GM12878 (cell line): ENCODE data around the gene UHRF1. TPM values are rescaled to one million over a fixed set of nuclear protein-coding genes. Genes with fewer than 3 reads are reported as not detected.

Source experiments
- BCL11A ChIP-seq: IDR thresholded peaks from 2 replicates; pipeline ENCODE4 v1.6.1; 2011; ENCODE audit warnings: low read depth, low read length
- BHLHE40 ChIP-seq, 2 experiments: fragments of 450-650 bp in 1 of 2; IDR thresholded peaks; 2 replicates each; pipeline ENCODE4 v1.6.1; 2011 to 2017; ENCODE audit warnings: low read depth in 2 of 2, borderline replicate concordance in 1 of 2, improper control_type of control experiment in 1 of 2, low read length in 1 of 2, mild to moderate bottlenecking in 1 of 2
- CBX5 ChIP-seq: sonication (generic); IDR thresholded peaks from 2 replicates; pipeline ENCODE4 v1.6.1; 2016; ENCODE audit warnings: low read depth, moderate library complexity, mild to moderate bottlenecking, inconsistent platforms
- EGR1 ChIP-seq, 2 experiments: IDR thresholded peaks; 1 replicate in 1 of 2; 2 replicates in 1 of 2; pipeline ENCODE4 v1.6.1; 2011 to 2012; ENCODE audit warnings: low read depth in 2 of 2, low read length in 2 of 2, borderline replicate concordance in 1 of 2, mild to moderate bottlenecking in 1 of 2, moderate library complexity in 1 of 2
- JUNB ChIP-seq: IDR thresholded peaks from 2 replicates; pipeline ENCODE4 v1.6.1; 2016; ENCODE audit warnings: antibody characterized with exemption, mild to moderate bottlenecking
- KDM1A ChIP-seq: fragments of 200-600 bp; sonication (generic); IDR thresholded peaks from 2 replicates; pipeline ENCODE4 v1.6.1; 2016; ENCODE audit warnings: borderline replicate concordance
- NR2C1 ChIP-seq: fragments of 450-650 bp; IDR thresholded peaks from 2 replicates; pipeline ENCODE4 v1.6.1; 2017; ENCODE audit warnings: antibody characterized with exemption, mild to moderate bottlenecking, moderate library complexity
- PAX5 ChIP-seq: IDR thresholded peaks from 2 replicates; pipeline ENCODE4 v1.6.1; 2011; ENCODE audit warnings: low read depth, low read length, borderline replicate concordance
- PAX8 ChIP-seq: fragments of 450-650 bp; IDR thresholded peaks from 2 replicates; pipeline ENCODE4 v1.6.1; 2017; ENCODE audit warnings: mild to moderate bottlenecking, moderate library complexity
- RB1 ChIP-seq: fragments of 450-650 bp; formaldehyde crosslinking; IDR thresholded peaks from 2 replicates; pipeline ENCODE4 v1.6.1; 2017; ENCODE audit warnings: mild to moderate bottlenecking, borderline replicate concordance
- SP1 ChIP-seq: IDR thresholded peaks from one replicate; pipeline ENCODE4 v1.6.1; 2011; ENCODE audit warnings: low read depth, low read length
- TAF1 ChIP-seq: IDR thresholded peaks from 2 replicates; pipeline ENCODE4 v1.6.1; 2011; ENCODE audit warnings: mild to moderate bottlenecking, low read depth, low read length, borderline replicate concordance
- TCF7 ChIP-seq: IDR thresholded peaks from 2 replicates; pipeline ENCODE4 v1.6.1; 2014; ENCODE audit warnings: antibody characterized with exemption, borderline replicate concordance
- ZNF217 ChIP-seq: fragments of 450-650 bp; IDR thresholded peaks from 2 replicates; pipeline ENCODE4 v1.6.1; 2017; ENCODE audit warnings: antibody characterized with exemption, mild to moderate bottlenecking
- ZZZ3 ChIP-seq: IDR thresholded peaks from 2 replicates; pipeline ENCODE4 v1.6.1; 2011; ENCODE audit warnings: low read depth; ENCODE audit not compliant: control insufficient read depth, insufficient read length
- polyA plus RNA-seq, 11 experiments: library from polyadenylated mRNA; depleted of rRNA in 4 of 11; unstranded in 6 of 11; stranded (reverse) in 5 of 11; fragments of >200 nt; fragmentation: Nextera tagmentation in 4 of 11; fragmentation: Illumina TruSeq in 1 of 11; extraction: Ambion mirVana in 4 of 11; extraction: Trizol in 1 of 11; gene quantifications; 1 replicate in 1 of 11; 2 replicates in 10 of 11; pipeline versions ENCODE4 v1.2.1 to v1.2.3, GENCODE V29; 2011 to 2016; ENCODE audit warnings: inconsistent platforms in 2 of 11, missing spikeins in 2 of 11, low read depth in 1 of 11
- total RNA-seq, 4 experiments: library from RNA; depleted of rRNA in 3 of 4; stranded (reverse); fragments of >200 nt in 3 of 4; fragmentation: Illumina TruSeq in 1 of 4; extraction: Trizol in 1 of 4; gene quantifications; 2 replicates each; pipeline versions ENCODE4 v1.2.1 to v1.2.3, GENCODE V29; 2013 to 2021
- TF ChIP-seq, protein P1 (sequence below): fragments of 450-650 bp; IDR thresholded peaks from 2 replicates; pipeline ENCODE4 v1.6.1; 2016; ENCODE audit warnings: mild to moderate bottlenecking, moderate library complexity, borderline replicate concordance
- TF ChIP-seq, protein P2 (sequence below): IDR thresholded peaks from 2 replicates; pipeline ENCODE4 v1.6.1; 2012; ENCODE audit warnings: low read depth, low read length, improper control_type of control experiment
- TF ChIP-seq, protein P3 (sequence below): fragments of 450-650 bp; IDR thresholded peaks from 2 replicates; pipeline ENCODE4 v1.6.1; 2018; ENCODE audit warnings: borderline replicate concordance, mild to moderate bottlenecking; ENCODE audit not compliant: partially characterized antibody
- TF ChIP-seq, protein P4 (sequence below): fragments of 450-650 bp; IDR thresholded peaks from 2 replicates; pipeline ENCODE4 v1.6.1; 2016; ENCODE audit warnings: mild to moderate bottlenecking
- TF ChIP-seq, protein P5 (sequence below): IDR thresholded peaks from 2 replicates; pipeline ENCODE4 v1.6.1; 2011; ENCODE audit warnings: low read depth, low read length, improper control_type of control experiment, borderline replicate concordance

Gene UHRF1
- total and polyA plus RNA-seq, 10 of the 15 experiments (the other 5 are each of a cell fraction or from before 2014, with no cell fraction given): 13.0 to 109 (median 37.7) TPM

DNA sequence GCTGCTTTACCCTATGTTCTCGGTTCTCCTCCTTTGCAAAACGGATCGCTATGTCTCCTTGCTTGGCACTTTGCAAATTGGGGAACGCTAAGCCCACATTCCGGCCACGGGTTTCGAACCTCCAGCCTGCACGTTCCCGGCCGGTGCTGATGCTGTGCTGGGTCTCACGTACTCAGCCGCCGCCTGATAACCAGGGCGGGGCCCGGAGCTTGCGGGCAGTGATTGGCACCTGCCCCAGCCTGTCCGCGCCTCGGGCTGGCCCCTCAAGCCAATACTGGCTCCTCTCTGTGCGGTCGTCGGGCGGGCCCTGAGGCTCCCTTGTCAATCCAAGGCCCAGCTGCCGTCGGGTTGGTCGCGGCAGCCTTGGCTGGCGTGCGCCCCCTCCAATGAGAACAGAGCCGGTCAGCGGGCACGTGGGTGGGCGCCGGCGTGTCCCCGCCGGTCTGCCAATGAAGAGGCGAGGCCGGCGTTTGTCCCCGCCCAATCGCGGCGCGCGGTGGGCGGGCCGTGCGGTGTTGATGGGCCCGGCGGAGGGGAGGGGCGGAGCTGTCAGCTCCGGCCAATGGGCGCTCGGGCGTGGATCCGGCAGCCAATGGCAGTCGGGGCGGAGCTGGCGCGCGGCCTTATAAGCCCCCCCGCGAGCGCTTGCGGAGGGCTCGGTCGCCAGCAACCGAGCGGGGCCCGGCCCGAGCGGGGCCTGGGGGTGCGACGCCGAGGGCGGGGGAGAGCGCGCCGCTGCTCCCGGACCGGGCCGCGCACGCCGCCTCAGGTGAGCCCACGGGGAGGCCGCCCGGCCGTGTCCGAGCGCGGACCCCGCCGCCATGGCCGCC, 59.4 kb downstream of the UHRF1 start, which contains the start of gene KDM4B (continued):
- TF ChIP-seq, protein P1, sequence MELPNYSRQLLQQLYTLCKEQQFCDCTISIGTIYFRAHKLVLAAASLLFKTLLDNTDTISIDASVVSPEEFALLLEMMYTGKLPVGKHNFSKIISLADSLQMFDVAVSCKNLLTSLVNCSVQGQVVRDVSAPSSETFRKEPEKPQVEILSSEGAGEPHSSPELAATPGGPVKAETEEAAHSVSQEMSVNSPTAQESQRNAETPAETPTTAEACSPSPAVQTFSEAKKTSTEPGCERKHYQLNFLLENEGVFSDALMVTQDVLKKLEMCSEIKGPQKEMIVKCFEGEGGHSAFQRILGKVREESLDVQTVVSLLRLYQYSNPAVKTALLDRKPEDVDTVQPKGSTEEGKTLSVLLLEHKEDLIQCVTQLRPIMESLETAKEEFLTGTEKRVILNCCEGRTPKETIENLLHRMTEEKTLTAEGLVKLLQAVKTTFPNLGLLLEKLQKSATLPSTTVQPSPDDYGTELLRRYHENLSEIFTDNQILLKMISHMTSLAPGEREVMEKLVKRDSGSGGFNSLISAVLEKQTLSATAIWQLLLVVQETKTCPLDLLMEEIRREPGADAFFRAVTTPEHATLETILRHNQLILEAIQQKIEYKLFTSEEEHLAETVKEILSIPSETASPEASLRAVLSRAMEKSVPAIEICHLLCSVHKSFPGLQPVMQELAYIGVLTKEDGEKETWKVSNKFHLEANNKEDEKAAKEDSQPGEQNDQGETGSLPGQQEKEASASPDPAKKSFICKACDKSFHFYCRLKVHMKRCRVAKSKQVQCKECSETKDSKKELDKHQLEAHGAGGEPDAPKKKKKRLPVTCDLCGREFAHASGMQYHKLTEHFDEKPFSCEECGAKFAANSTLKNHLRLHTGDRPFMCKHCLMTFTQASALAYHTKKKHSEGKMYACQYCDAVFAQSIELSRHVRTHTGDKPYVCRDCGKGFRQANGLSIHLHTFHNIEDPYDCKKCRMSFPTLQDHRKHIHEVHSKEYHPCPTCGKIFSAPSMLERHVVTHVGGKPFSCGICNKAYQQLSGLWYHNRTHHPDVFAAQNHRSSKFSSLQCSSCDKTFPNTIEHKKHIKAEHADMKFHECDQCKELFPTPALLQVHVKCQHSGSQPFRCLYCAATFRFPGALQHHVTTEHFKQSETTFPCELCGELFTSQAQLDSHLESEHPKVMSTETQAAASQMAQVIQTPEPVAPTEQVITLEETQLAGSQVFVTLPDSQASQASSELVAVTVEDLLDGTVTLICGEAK: no peak; the same call in 1 of the 2 replicates
- TF ChIP-seq TCF7: no peak
- no peak for TF ChIP-seq BCL11A
- TF ChIP-seq JUNB: no peak
- TF ChIP-seq ZNF217: peak; percentile 99
- no peak for TF ChIP-seq RB1
- TF ChIP-seq, protein P2, sequence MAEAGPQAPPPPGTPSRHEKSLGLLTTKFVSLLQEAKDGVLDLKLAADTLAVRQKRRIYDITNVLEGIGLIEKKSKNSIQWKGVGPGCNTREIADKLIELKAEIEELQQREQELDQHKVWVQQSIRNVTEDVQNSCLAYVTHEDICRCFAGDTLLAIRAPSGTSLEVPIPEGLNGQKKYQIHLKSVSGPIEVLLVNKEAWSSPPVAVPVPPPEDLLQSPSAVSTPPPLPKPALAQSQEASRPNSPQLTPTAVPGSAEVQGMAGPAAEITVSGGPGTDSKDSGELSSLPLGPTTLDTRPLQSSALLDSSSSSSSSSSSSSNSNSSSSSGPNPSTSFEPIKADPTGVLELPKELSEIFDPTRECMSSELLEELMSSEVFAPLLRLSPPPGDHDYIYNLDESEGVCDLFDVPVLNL: no peak
- TF ChIP-seq, protein P3, sequence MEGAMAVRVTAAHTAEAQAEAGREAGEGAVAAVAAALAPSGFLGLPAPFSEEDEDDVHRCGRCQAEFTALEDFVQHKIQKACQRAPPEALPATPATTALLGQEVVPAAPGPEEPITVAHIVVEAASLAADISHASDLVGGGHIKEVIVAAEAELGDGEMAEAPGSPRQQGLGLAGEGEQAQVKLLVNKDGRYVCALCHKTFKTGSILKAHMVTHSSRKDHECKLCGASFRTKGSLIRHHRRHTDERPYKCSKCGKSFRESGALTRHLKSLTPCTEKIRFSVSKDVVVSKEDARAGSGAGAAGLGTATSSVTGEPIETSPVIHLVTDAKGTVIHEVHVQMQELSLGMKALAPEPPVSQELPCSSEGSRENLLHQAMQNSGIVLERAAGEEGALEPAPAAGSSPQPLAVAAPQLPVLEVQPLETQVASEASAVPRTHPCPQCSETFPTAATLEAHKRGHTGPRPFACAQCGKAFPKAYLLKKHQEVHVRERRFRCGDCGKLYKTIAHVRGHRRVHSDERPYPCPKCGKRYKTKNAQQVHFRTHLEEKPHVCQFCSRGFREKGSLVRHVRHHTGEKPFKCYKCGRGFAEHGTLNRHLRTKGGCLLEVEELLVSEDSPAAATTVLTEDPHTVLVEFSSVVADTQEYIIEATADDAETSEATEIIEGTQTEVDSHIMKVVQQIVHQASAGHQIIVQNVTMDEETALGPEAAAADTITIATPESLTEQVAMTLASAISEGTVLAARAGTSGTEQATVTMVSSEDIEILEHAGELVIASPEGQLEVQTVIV: peak; percentile 71
- TF ChIP-seq KDM1A: no peak
- TF ChIP-seq, protein P4, sequence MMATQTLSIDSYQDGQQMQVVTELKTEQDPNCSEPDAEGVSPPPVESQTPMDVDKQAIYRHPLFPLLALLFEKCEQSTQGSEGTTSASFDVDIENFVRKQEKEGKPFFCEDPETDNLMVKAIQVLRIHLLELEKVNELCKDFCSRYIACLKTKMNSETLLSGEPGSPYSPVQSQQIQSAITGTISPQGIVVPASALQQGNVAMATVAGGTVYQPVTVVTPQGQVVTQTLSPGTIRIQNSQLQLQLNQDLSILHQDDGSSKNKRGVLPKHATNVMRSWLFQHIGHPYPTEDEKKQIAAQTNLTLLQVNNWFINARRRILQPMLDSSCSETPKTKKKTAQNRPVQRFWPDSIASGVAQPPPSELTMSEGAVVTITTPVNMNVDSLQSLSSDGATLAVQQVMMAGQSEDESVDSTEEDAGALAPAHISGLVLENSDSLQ: peak; percentile 100
- peak; percentile 81; the same call in 1 of the 2 replicates for TF ChIP-seq TAF1
- peak; percentile 99 for TF ChIP-seq SP1
- peak; percentile 30; the same call in 1 of the 2 replicates for TF ChIP-seq NR2C1
- TF ChIP-seq PAX8: no peak
- TF ChIP-seq CBX5: no peak
- TF ChIP-seq, protein P5, sequence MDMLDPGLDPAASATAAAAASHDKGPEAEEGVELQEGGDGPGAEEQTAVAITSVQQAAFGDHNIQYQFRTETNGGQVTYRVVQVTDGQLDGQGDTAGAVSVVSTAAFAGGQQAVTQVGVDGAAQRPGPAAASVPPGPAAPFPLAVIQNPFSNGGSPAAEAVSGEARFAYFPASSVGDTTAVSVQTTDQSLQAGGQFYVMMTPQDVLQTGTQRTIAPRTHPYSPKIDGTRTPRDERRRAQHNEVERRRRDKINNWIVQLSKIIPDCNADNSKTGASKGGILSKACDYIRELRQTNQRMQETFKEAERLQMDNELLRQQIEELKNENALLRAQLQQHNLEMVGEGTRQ: peak; percentile 89
- TF ChIP-seq ZZZ3: no peak
- TF ChIP-seq EGR1 (IDR thresholded peaks at IDR 0.05; ENCODE audit: borderline replicate concordance in 1 of 2, low read depth in 2 of 2, low read length in 2 of 2): peak in 1 of 2 experiments; percentile 87; a peak in 2 of 3 replicates
- TF ChIP-seq PAX5: no peak
- peak; percentile 87 to 97 for TF ChIP-seq BHLHE40 (IDR thresholded peaks at IDR 0.05; ENCODE audit: borderline replicate concordance in 1 of 2, low read depth in 2 of 2, low read length in 1 of 2)
